ENCODE results near the gene TMEM175. TPM values are rescaled to one million over a fixed set of nuclear protein-coding genes. Genes with fewer than 3 reads are reported as not detected.

The TMEM175 gene
- total RNA-seq, 2 experiments from 2014 or later = 11.0 to 11.2 TPM

DNA sequence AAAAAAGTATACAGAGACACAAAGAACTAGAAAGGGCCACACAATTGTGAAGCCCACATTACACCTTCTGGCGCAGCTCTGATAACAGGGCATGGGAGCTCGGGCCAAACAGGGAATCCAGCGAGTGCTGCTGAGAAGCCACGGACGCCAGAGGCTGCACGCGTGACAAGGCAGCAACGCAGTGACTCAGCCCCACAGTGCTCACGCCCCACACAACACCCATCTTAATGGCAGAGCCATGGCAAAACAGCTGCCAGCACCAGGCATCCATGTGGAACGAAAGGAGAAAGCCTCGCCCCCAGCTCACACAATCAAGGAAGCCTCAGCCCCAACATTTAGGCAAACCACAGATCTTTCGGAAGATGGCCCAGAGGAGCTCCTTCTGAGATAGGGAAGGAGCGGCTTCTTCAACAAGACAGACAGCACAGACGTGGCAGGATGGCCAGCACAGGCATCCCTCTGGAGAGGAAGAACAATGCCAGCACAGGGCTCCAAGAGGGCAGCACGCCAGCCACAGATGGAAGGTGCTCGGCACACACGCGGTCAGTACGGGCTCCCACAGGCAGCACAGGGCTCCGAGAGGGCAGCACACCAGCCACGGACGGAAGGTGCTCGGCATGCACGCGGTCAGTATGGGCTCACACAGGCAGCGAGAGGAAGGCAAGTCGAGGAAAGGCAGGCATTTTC lies 33.2 kb upstream of the TMEM175 start:
- DNase-seq (no peak), ATAC-seq (no peak)
- no peak overlapping the region for H3K4me3 Mint-ChIP-seq
- H3K36me3 Mint-ChIP-seq (ENCODE audit: low read depth) = peaks cover 12% of the 10 kb centered on the region
- CTCF ChIA-PET = interaction anchor here (2.2 kb wide), 1 partner anchor 88 kb away, joined by 10 read pairs; the partner anchor contains the start of gene IDUA
- H3K27ac Mint-ChIP-seq = no peak overlapping the region
- no peaks in the 10 kb centered on the region for H3K27me3 Mint-ChIP-seq
- POLR2A ChIA-PET = interaction anchor here (0.5 to 0.6 kb wide), 2 partner anchors 15 to 366 kb away, joined by 3 to 4 read pairs; no protein-coding TSS in a partner anchor
- TF ChIP-seq, protein P1, sequence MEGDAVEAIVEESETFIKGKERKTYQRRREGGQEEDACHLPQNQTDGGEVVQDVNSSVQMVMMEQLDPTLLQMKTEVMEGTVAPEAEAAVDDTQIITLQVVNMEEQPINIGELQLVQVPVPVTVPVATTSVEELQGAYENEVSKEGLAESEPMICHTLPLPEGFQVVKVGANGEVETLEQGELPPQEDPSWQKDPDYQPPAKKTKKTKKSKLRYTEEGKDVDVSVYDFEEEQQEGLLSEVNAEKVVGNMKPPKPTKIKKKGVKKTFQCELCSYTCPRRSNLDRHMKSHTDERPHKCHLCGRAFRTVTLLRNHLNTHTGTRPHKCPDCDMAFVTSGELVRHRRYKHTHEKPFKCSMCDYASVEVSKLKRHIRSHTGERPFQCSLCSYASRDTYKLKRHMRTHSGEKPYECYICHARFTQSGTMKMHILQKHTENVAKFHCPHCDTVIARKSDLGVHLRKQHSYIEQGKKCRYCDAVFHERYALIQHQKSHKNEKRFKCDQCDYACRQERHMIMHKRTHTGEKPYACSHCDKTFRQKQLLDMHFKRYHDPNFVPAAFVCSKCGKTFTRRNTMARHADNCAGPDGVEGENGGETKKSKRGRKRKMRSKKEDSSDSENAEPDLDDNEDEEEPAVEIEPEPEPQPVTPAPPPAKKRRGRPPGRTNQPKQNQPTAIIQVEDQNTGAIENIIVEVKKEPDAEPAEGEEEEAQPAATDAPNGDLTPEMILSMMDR (IDR thresholded peaks at IDR 0.05) = no peak
- intact Hi-C loops (cut with micrococcal nuclease) = no loop called here
- no peaks in the 10 kb centered on the region for H3K9me3 Mint-ChIP-seq
- no peaks in the 10 kb centered on the region for H3K4me1 Mint-ChIP-seq (ENCODE audit: low read depth)

DNA sequence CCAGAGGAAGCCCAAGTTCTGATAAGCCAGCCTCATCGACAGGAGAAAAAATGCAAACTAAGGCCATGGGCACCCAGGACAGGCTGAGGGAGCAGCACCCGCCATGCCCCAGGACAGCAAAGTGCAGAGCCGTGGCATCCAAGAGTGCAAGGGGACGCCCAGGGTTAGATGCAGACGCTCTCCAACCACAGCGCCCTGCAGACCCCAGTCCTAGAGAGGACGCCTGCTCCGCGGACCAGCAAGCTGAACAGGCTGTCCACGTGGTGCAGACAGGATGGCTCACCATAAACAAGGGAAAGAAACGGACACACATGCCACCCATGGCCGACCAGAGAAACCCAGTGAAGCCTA lies 32.7 kb upstream of the TMEM175 start:
- Mint-ChIP-seq H3K27ac (no peak overlapping the region), H3K27me3 (no peaks in the 10 kb centered on the region), H3K36me3 (ENCODE audit: low read depth) (peaks cover 12% of the 10 kb centered on the region), H3K9me3 (no peaks in the 10 kb centered on the region), H3K4me3 (no peak overlapping the region), H3K4me1 (ENCODE audit: low read depth) (no peaks in the 10 kb centered on the region)
- ChIA-PET POLR2A (interaction anchor here (0.5 kb wide), 1 partner anchor 14 kb away, joined by 4 read pairs; no protein-coding TSS in a partner anchor), CTCF (no interaction called here)
- intact Hi-C loops (cut with micrococcal nuclease) = no loop called here
- ATAC-seq (no peak), DNase-seq (no peak)
- TF ChIP-seq, protein P1 (IDR thresholded peaks at IDR 0.05) = no peak

DNA sequence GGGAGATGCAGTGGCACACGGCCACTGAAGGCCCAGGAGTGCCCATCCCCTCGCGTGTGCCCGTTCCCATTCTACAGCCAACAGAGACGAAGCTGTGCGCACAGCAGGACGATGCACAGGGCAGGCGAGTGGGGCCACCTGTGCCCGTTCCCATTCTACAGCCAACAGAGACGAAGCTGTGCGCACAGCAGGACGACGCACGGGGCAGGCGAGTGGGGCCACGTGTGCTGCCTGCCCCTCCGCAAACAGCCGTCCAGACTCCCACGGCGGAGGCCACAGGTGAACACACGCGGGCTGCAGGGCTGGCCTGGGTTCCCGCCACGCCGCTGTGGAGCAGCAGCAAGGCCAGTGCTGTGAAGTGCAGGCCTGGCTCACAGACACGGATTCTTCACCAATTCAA lies 32.2 kb upstream of the TMEM175 start:
- POLR2A ChIA-PET = no interaction called here
- Mint-ChIP-seq H3K9me3 (no peaks in the 10 kb centered on the region), H3K4me1 (ENCODE audit: low read depth) (no peaks in the 10 kb centered on the region), H3K4me3 (no peak overlapping the region), H3K27me3 (no peaks in the 10 kb centered on the region), H3K27ac (no peak overlapping the region), H3K36me3 (ENCODE audit: low read depth) (peaks cover 16% of the 10 kb centered on the region)
- CTCF ChIA-PET = no interaction called here
- TF ChIP-seq, protein P1 (IDR thresholded peaks at IDR 0.05) = no peak
- intact Hi-C loops (cut with micrococcal nuclease) = no loop called here
- ATAC-seq (no peak), DNase-seq (no peak)

DNA sequence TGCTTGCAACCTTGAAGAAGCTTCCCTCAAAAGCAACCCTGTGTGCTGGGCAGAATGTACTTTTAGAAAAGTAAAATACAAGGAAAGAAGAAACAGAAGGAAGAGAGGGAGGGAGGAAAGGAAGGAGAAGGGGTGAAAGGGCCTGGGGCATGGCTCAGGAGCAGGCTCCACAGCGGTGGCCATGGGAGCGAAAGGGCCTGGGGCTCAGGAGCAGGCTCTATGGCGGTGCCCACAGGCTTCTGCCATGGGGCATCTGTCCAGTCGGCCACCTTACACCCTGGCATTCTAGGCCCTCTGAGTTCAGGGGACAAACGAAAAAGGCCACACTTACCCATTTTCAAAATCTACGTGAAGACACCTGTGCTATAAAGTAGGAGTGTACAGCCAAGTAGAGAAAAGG lies 31.5 kb upstream of the TMEM175 start:
- H3K27me3 Mint-ChIP-seq = no peaks in the 10 kb centered on the region
- ChIA-PET CTCF (no interaction called here), POLR2A (no interaction called here)
- TF ChIP-seq, protein P1 (IDR thresholded peaks at IDR 0.05) = no peak
- no peak for ATAC-seq
- H3K4me3 Mint-ChIP-seq = no peak overlapping the region
- H3K9me3 Mint-ChIP-seq = peaks cover 2% of the 10 kb centered on the region
- H3K4me1 Mint-ChIP-seq (ENCODE audit: low read depth) = no peaks in the 10 kb centered on the region
- H3K27ac Mint-ChIP-seq = no peak overlapping the region
- peaks cover 21% of the 10 kb centered on the region for H3K36me3 Mint-ChIP-seq (ENCODE audit: low read depth)
- intact Hi-C loops (cut with micrococcal nuclease) = no loop called here
- DNase-seq = no peak

GRCh38 chr4:901192-901910 lies 30.9 kb upstream of the TMEM175 start:
- TF ChIP-seq, protein P1 (IDR thresholded peaks at IDR 0.05) = no peak
- peaks cover 23% of the 10 kb centered on the region for H3K36me3 Mint-ChIP-seq (ENCODE audit: low read depth)

More at GRCh38 chr4:901192-901910, 30.9 kb upstream of the TMEM175 start:
- intact Hi-C loops (cut with micrococcal nuclease) = no loop called here
- Mint-ChIP-seq H3K9me3 (peaks cover 4% of the 10 kb centered on the region), H3K27ac (no peak overlapping the region), H3K4me3 (no peak overlapping the region), H3K4me1 (ENCODE audit: low read depth) (no peaks in the 10 kb centered on the region), H3K27me3 (no peaks in the 10 kb centered on the region)
- ATAC-seq (no peak), DNase-seq (no peak)
- POLR2A ChIA-PET = no interaction called here
- CTCF ChIA-PET = interaction anchor here (1.0 kb wide), 1 partner anchor 35 kb away, joined by 3 read pairs; no protein-coding TSS in a partner anchor
